Upper lobe of left lung (tissue), 6 donors: ENCODE data around the gene LENG1. TPM values are rescaled to one million over a fixed set of nuclear protein-coding genes. Genes with fewer than 3 reads are reported as not detected.

ENCODE experiments used
- ATAC-seq, 2 donors: fragments of 200-7000 bp; cut with Tn5 transposase; one replicate each; pipeline ENCODE4 v1.9.1; 2022; ENCODE audit warnings: mild to moderate bottlenecking in 2 of 2, moderate library complexity in 2 of 2; ENCODE audit not compliant: low FRiP score in 2 of 2
- DNase-seq, 2 donors: peaks; one replicate each; pipeline ENCODE4 v3.0.0-alpha.2; 2019 to 2020
- H3K27ac ChIP-seq, 4 donors: fragments of 200-600 bp; sonication (generic); one replicate each; pipeline ENCODE4 v1.5.1; 2016 to 2019
- H3K27me3 ChIP-seq, 4 donors: fragments of 200-600 bp; sonication (generic); one replicate each; pipeline ENCODE4 v1.5.1; 2017 to 2019
- H3K36me3 ChIP-seq, 4 donors: fragments of 200-600 bp; sonication (generic); one replicate each; pipeline ENCODE4 v1.5.1; 2016 to 2019
- H3K4me1 ChIP-seq, 4 donors: fragments of 200-600 bp; sonication (generic); one replicate each; pipeline ENCODE4 v1.5.1; 2018 to 2019
- H3K4me3 ChIP-seq, 4 donors: fragments of 200-600 bp; sonication (generic); one replicate each; pipeline ENCODE4 v1.5.1; 2017 to 2019; ENCODE audit warnings: mild to moderate bottlenecking in 2 of 4, moderate library complexity in 1 of 4
- H3K9me3 ChIP-seq, 4 donors: fragments of 200-600 bp; sonication (generic); one replicate each; pipeline ENCODE4 v1.5.1; 2018 to 2019
- CTCF ChIP-seq, 6 experiments: fragments of 450-650 bp in 4 of 6; fragments of 200-600 bp in 2 of 6; sonication (generic) in 2 of 6; IDR thresholded peaks; one replicate each; pipeline ENCODE4 v1.5.1; 2016 to 2019; ENCODE audit warnings: antibody characterized with exemption in 6 of 6
- EP300 ChIP-seq, 4 donors: sonication (generic); formaldehyde crosslinking; IDR thresholded peaks; one replicate each; pipeline ENCODE4 v1.5.1; 2017; ENCODE audit warnings: antibody characterized with exemption in 4 of 4, control low read depth in 2 of 4
- POLR2A ChIP-seq, 4 donors: fragments of 450-650 bp; IDR thresholded peaks; one replicate each; pipeline ENCODE4 v1.5.1; 2016 to 2017; ENCODE audit warnings: antibody characterized with exemption in 4 of 4, mild to moderate bottlenecking in 2 of 4
- POLR2AphosphoS5 ChIP-seq, 2 donors: sonication (generic); formaldehyde crosslinking; IDR thresholded peaks; one replicate each; pipeline ENCODE4 v1.5.1; 2017; ENCODE audit warnings: antibody characterized with exemption in 2 of 2
- WGBS, 2 donors: methylation state at CpG; one replicate each; pipeline ENCODE4 v1.1.5; 2017 to 2018; 5-methylcytosine and 5-hydroxymethylcytosine counted together
- total RNA-seq, 6 donors: library from RNA; depleted of rRNA in 4 of 6; stranded (reverse); fragments of >200 nt in 4 of 6; gene quantifications; one replicate each; pipeline versions ENCODE4 v1.1.0 to v1.2.1, GENCODE V29; 2016 to 2021
- donor health status: DM: no; HTN: no; CAD: no; lungs with moderate emphysema.
- donor health status: DM: no; HTN: yes; CAD: no; lungs with severe emphysema.

LENG1 gene
- total RNA-seq, 6 donors from 2014 or later = 8.5 to 16.8 (median 9.4) TPM

- ATAC-seq (no peak), DNase-seq (no peak)
- Histone ChIP-seq H3K4me3 (no peak overlapping the region), H3K9me3 (no peaks in the 10 kb centered on the region), H3K27me3 (no peaks in the 10 kb centered on the region), H3K4me1 (peaks cover 3 to 10% (median 6%) of the 10 kb centered on the region in 4 donors), H3K36me3 (peaks cover 30 to 59% (median 54%) of the 10 kb centered on the region in 4 donors), H3K27ac (no peak overlapping the region)
- TF ChIP-seq EP300 (IDR thresholded peaks at IDR 0.05) (no peak), POLR2AphosphoS5 (IDR thresholded peaks at IDR 0.05) (no peak), CTCF (IDR thresholded peaks at IDR 0.05) (no peak), POLR2A (IDR thresholded peaks at IDR 0.05) (no peak)
- WGBS, 2 donors = 87 to 88% methylated on average over 6 to 7 of the region's 7 CpGs
Observed at GRCh38 chr19:54108496-54108895, 51.0 kb downstream of the LENG1 start.

GRCh38 chr19:54107876-54108490 is 51.5 kb downstream of the LENG1 start:
- Histone ChIP-seq H3K4me3 (no peak overlapping the region), H3K36me3 (peaks cover 30 to 59% (median 54%) of the 10 kb centered on the region in 4 donors), H3K4me1 (peaks cover 7 to 15% (median 10%) of the 10 kb centered on the region in 4 donors), H3K9me3 (no peaks in the 10 kb centered on the region), H3K27me3 (no peaks in the 10 kb centered on the region), H3K27ac (no peak overlapping the region)
- DNase-seq = no peak
- TF ChIP-seq EP300 (IDR thresholded peaks at IDR 0.05) (no peak), POLR2AphosphoS5 (IDR thresholded peaks at IDR 0.05) (no peak), CTCF (IDR thresholded peaks at IDR 0.05) (no peak), POLR2A (IDR thresholded peaks at IDR 0.05) (no peak)
- WGBS, 2 donors = 87 to 88% methylated on average over 16 to 19 of the region's 21 CpGs
- no peak for ATAC-seq

- WGBS, 2 donors = 88 to 89% methylated on average over 15 of the region's 15 CpGs
- Histone ChIP-seq H3K4me3 (no peak overlapping the region), H3K4me1 (peaks cover 12 to 22% (median 13%) of the 10 kb centered on the region in 4 donors), H3K9me3 (no peaks in the 10 kb centered on the region), H3K36me3 (peaks cover 30 to 59% (median 54%) of the 10 kb centered on the region in 4 donors), H3K27ac (no peak overlapping the region), H3K27me3 (no peaks in the 10 kb centered on the region)
- TF ChIP-seq POLR2AphosphoS5 (IDR thresholded peaks at IDR 0.05) = no peak
- no peak for TF ChIP-seq POLR2A (IDR thresholded peaks at IDR 0.05)
- TF ChIP-seq CTCF (IDR thresholded peaks at IDR 0.05) = no peak
- TF ChIP-seq EP300 (IDR thresholded peaks at IDR 0.05) = no peak
- ATAC-seq (no peak), DNase-seq (no peak)
Observed at GRCh38 chr19:54106716-54107115, 52.8 kb downstream of the LENG1 start.

- H3K36me3 ChIP-seq = peaks cover 27 to 55% (median 51%) of the 10 kb centered on the region in 4 donors
- DNase-seq (no peak), ATAC-seq (no peak)
- peaks cover 12 to 22% (median 13%) of the 10 kb centered on the region in 4 donors for H3K4me1 ChIP-seq
- TF ChIP-seq POLR2A (IDR thresholded peaks at IDR 0.05) = no peak
- TF ChIP-seq EP300 (IDR thresholded peaks at IDR 0.05) = no peak
- H3K27me3 ChIP-seq = no peaks in the 10 kb centered on the region
- no peak overlapping the region for H3K4me3 ChIP-seq
- WGBS, 2 donors = 92 to 95% methylated on average over 10 of the region's 10 CpGs
- no peaks in the 10 kb centered on the region for H3K9me3 ChIP-seq
- no peak overlapping the region for H3K27ac ChIP-seq
Observed at GRCh38 chr19:54105796-54106195, 53.7 kb downstream of the LENG1 start.

Other genes starting within 250 kb of the LENG1 start
- under 1 TPM in 4 of 6 donors, not detected in 2; 0.09 to 0.44 (median 0.26) TPM for gene CACNG8, start 196.8 kb downstream of the LENG1 start, total RNA-seq
- 10 to 100 TPM in 1 of 6 donors, 1 to 10 TPM in 3, not detected in 2; 1.5 to 11.5 (median 5.6) TPM for gene CACNG6, start 168.1 kb downstream of the LENG1 start, total RNA-seq
- gene VSTM1, start 95.8 kb downstream of the LENG1 start, total RNA-seq = 1 to 10 TPM in 3 of 6 donors, not detected in 3; 1.2 to 3.0 (median 1.7) TPM
- gene TARM1, start 78.4 kb downstream of the LENG1 start, total RNA-seq = not detected
- 100 to 1,000 TPM in 1 of 6 donors, 10 to 100 TPM in 5; 18.5 to 119 (median 49.5) TPM for gene OSCAR, start 58.9 kb downstream of the LENG1 start, total RNA-seq
- gene NDUFA3, start 56.9 kb downstream of the LENG1 start, total RNA-seq = 100 to 1,000 TPM in 2 of 6 donors, 10 to 100 TPM in 4; 11.5 to 127 (median 49.5) TPM
- 10 to 100 TPM; 10.5 to 51.3 (median 26.2) TPM for gene TFPT, start 44.1 kb downstream of the LENG1 start, total RNA-seq
- 10 to 100 TPM; 43.9 to 73.3 (median 47.4) TPM for gene PRPF31, start 44.0 kb downstream of the LENG1 start, total RNA-seq
- gene CNOT3, start 22.0 kb downstream of the LENG1 start, total RNA-seq = 10 to 100 TPM; 18.8 to 65.0 (median 36.6) TPM
- 100 to 1,000 TPM in 1 of 6 donors, 10 to 100 TPM in 5; 35.7 to 116 (median 48.5) TPM for gene TMC4, start 13.4 kb upstream of the LENG1 start, total RNA-seq
- 100 to 1,000 TPM in 1 of 6 donors, 10 to 100 TPM in 5; 43.7 to 121 (median 75.4) TPM for gene MBOAT7, start 29.9 kb upstream of the LENG1 start, total RNA-seq
- 10 to 100 TPM; 43.2 to 78.4 (median 49.7) TPM for gene TSEN34, start 31.6 kb upstream of the LENG1 start, total RNA-seq
- 1,000 to 10,000 TPM in 5 of 6 donors, 100 to 1,000 TPM in 1; 985 to 1,704 (median 1,208) TPM for gene RPS9, start 41.1 kb upstream of the LENG1 start, total RNA-seq
- gene LILRB3, start 63.3 kb upstream of the LENG1 start, total RNA-seq = 100 to 1,000 TPM in 1 of 6 donors, 10 to 100 TPM in 5; 43.4 to 106 (median 70.7) TPM
- 10 to 100 TPM in 3 of 6 donors, 1 to 10 TPM in 3; 4.0 to 38.3 (median 15.2) TPM for gene LILRA6, start 83.1 kb upstream of the LENG1 start, total RNA-seq
- 10 to 100 TPM in 2 of 6 donors, 1 to 10 TPM in 4; 5.1 to 54.5 (median 10.0) TPM for gene LILRB5, start 97.6 kb upstream of the LENG1 start, total RNA-seq
- 10 to 100 TPM; 11.2 to 37.0 (median 22.7) TPM for gene LILRB2, start 121.4 kb upstream of the LENG1 start, total RNA-seq
- gene LILRA5, start 153.4 kb upstream of the LENG1 start, total RNA-seq = 10 to 100 TPM in 3 of 6 donors, 1 to 10 TPM in 3; 3.1 to 34.9 (median 20.3) TPM
- 1 to 10 TPM in 3 of 6 donors, not detected in 3; 1.0 to 5.0 (median 1.7) TPM for gene LILRA4, start 179.4 kb upstream of the LENG1 start, total RNA-seq
- gene LAIR1, start 205.2 kb upstream of the LENG1 start, total RNA-seq = 100 to 1,000 TPM in 3 of 6 donors, 10 to 100 TPM in 3; 46.5 to 228 (median 111) TPM